ENCODE data around the gene PLB1. TPM values are rescaled to one million over a fixed set of nuclear protein-coding genes. Genes with fewer than 3 reads are reported as not detected.

The PLB1 gene
- total and polyA plus RNA-seq, 2 experiments from 2014 or later = 19.2 to 19.7 TPM

DNA sequence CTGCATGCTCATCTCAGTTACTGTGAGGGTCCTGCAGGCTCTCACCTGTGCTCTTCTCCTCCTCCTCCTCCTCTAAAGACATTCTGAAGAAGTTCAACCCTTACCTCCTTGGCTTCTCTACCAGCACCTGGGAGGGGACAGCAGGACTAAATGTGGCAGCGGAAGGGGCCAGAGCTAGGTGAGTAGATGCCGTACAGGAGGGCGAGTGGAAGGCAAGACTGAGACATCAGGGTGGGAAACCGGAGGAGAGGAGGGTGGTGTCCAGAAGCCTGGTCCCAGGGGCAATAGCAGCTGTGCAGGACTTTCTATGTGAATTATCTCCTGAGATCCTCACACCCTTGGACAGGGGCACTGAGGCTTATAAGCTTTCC is 124.9 kb downstream of the PLB1 start:
- H3K4me1 ChIP-seq (ENCODE audit: insufficient read depth) = peaks cover 48% of the 10 kb centered on the region
- H3K4me2 ChIP-seq = peak overlapping the region; percentile 71

DNA sequence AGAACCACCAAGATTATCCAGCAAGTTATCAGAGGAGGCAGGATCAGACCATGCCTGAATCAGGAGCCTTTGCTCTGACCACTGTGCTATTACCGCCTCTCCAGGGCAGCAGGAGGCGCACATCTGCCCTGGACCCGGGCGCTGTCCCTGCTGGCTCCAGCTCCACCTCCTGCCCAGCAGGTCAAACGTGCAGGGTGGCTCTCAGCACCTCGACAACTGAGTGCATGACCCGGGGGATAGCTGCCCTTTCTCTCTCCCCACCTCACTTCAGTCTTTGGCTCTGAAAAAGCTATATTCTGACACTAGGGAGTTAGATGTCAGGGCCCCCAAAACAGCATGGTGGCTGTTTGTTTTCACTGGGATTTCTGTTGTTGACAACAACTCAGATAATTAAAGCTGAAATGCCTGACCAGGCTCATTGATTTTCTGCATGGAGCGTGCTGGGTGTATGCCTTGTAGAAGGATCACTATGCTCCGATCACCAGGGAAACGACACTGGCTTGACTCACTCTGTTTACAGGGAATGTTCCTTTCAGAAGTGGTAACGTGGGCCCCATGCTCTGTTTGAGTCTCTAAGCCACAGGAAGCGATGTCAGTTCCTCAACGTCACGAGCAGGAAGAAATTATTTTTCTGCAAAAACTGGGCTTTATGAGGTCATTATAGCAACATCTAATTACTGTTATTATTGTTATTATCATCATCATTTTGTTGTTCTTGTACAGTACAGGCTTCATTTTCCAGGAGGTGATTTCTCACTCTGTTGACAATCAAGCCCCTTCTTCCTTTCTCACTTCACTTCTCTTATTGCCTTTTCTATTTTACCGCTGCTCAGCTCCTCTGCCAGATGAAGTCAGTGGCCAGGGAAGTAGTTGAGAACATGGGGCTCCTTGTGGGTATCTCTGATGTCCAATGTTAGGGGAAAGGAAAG is 125.6 kb downstream of the PLB1 start:
- no peaks in the 10 kb centered on the region for H3K36me3 ChIP-seq (replicated peaks; ENCODE audit: insufficient read depth, low read depth)
- peak overlapping the region; percentile 7 for H2AFZ ChIP-seq
- H3K9me2 ChIP-seq (replicated peaks; ENCODE audit: insufficient read depth) = no peaks in the 10 kb centered on the region
- H3K27me3 ChIP-seq = no peaks in the 10 kb centered on the region
- no peaks in the 10 kb centered on the region for H3K79me2 ChIP-seq
- no peak overlapping the region for H3K4me3 ChIP-seq
- peak; percentile 93 for DNase-seq (ENCODE audit: low spot score)
- H3K9me3 ChIP-seq (ENCODE audit: low read depth) = no peaks in the 10 kb centered on the region
- TF ChIP-seq EZH2phosphoT487 (IDR thresholded peaks at IDR 0.05; ENCODE audit: low read depth, severe bottlenecking, unreplicated experiment) = no peak
- TF ChIP-seq, protein P1, sequence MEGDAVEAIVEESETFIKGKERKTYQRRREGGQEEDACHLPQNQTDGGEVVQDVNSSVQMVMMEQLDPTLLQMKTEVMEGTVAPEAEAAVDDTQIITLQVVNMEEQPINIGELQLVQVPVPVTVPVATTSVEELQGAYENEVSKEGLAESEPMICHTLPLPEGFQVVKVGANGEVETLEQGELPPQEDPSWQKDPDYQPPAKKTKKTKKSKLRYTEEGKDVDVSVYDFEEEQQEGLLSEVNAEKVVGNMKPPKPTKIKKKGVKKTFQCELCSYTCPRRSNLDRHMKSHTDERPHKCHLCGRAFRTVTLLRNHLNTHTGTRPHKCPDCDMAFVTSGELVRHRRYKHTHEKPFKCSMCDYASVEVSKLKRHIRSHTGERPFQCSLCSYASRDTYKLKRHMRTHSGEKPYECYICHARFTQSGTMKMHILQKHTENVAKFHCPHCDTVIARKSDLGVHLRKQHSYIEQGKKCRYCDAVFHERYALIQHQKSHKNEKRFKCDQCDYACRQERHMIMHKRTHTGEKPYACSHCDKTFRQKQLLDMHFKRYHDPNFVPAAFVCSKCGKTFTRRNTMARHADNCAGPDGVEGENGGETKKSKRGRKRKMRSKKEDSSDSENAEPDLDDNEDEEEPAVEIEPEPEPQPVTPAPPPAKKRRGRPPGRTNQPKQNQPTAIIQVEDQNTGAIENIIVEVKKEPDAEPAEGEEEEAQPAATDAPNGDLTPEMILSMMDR (IDR thresholded peaks at IDR 0.05; ENCODE audit: poor library complexity) = peak; percentile 50
- TF ChIP-seq EZH2 (IDR thresholded peaks at IDR 0.05; ENCODE audit: borderline replicate concordance) = no peak
- H3K4me1 ChIP-seq (ENCODE audit: insufficient read depth) = peaks cover 44% of the 10 kb centered on the region
- no peaks in the 10 kb centered on the region for H4K20me1 ChIP-seq (ENCODE audit: insufficient read depth, poor library complexity, severe bottlenecking)
- peak overlapping the region; percentile 71 for H3K4me2 ChIP-seq
- 15% methylated on average over 15 of the region's 15 CpGs for WGBS (ENCODE audit: low lambda C conversion rate, missing lambda C conversion rate)
- H3K27ac ChIP-seq = peak overlapping the region; percentile 96

More for the DNA sequence above, 124.9 kb downstream of the PLB1 start:
- Histone ChIP-seq H3K27me3 (no peaks in the 10 kb centered on the region), H3K36me3 (replicated peaks; ENCODE audit: insufficient read depth, low read depth) (no peaks in the 10 kb centered on the region), H3K27ac (peak overlapping the region; percentile 96), H3K9me3 (ENCODE audit: low read depth) (no peaks in the 10 kb centered on the region), H3K79me2 (no peaks in the 10 kb centered on the region), H3K9me2 (replicated peaks; ENCODE audit: insufficient read depth) (no peaks in the 10 kb centered on the region), H3K4me3 (no peak overlapping the region), H2AFZ (no peak overlapping the region), H4K20me1 (ENCODE audit: insufficient read depth, poor library complexity, severe bottlenecking) (no peaks in the 10 kb centered on the region)
- WGBS (ENCODE audit: low lambda C conversion rate, missing lambda C conversion rate) = 92% methylated on average over 4 of the region's 4 CpGs
- DNase-seq (ENCODE audit: low spot score) = no peak
- no peak for TF ChIP-seq EZH2 (IDR thresholded peaks at IDR 0.05; ENCODE audit: borderline replicate concordance)
- TF ChIP-seq, protein P1 (IDR thresholded peaks at IDR 0.05; ENCODE audit: poor library complexity) = no peak
- TF ChIP-seq EZH2phosphoT487 (IDR thresholded peaks at IDR 0.05; ENCODE audit: low read depth, severe bottlenecking, unreplicated experiment) = no peak

DNA sequence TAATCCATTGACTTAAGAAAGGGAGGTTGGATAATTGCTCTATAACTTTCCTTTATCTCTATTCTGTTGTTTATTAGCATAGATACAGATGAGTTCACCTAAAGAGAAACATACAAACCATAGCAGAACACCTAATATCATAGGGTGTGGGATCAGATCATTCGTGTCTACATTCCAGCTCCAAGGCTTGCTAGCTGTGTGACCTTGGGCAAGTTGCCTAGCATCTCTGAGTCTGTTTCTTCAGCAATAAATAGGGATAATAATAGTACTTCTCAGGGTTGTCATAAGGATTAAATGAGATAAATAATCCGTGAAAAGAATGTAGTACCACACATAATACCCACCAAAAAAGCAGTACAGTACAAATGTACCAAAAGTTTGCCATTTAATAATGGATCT is 126.2 kb downstream of the PLB1 start:
- Histone ChIP-seq H3K4me2 (peak overlapping the region; percentile 46), H3K79me2 (no peaks in the 10 kb centered on the region), H3K27ac (peak overlapping the region; percentile 96), H4K20me1 (ENCODE audit: insufficient read depth, poor library complexity, severe bottlenecking) (no peaks in the 10 kb centered on the region), H3K9me2 (replicated peaks; ENCODE audit: insufficient read depth) (no peaks in the 10 kb centered on the region), H3K4me3 (no peak overlapping the region), H3K27me3 (no peaks in the 10 kb centered on the region), H2AFZ (peak overlapping the region; percentile 7), H3K36me3 (replicated peaks; ENCODE audit: insufficient read depth, low read depth) (no peaks in the 10 kb centered on the region), H3K9me3 (ENCODE audit: low read depth) (no peaks in the 10 kb centered on the region), H3K4me1 (ENCODE audit: insufficient read depth) (peaks cover 42% of the 10 kb centered on the region)
- 71% methylated on average over 2 of the region's 2 CpGs for WGBS (ENCODE audit: low lambda C conversion rate, missing lambda C conversion rate)
- no peak for DNase-seq (ENCODE audit: low spot score)
- no peak for TF ChIP-seq EZH2 (IDR thresholded peaks at IDR 0.05; ENCODE audit: borderline replicate concordance)
- TF ChIP-seq, protein P1 (IDR thresholded peaks at IDR 0.05; ENCODE audit: poor library complexity) = no peak
- no peak for TF ChIP-seq EZH2phosphoT487 (IDR thresholded peaks at IDR 0.05; ENCODE audit: low read depth, severe bottlenecking, unreplicated experiment)
